DND-41 (cell line): Measurements from ENCODE around the gene GRIK4.

ENCODE experiments used
- ATAC-seq: fragments of 200-7000 bp; cut with Tn5 transposase; 3 replicates; pipeline ENCODE4 v1.9.1; 2021; ENCODE audit warnings: low read depth; ENCODE audit not compliant: insufficient read depth
- DNase-seq: peaks from one replicate; pipeline ENCODE4 v3.0.0-alpha.2; 2020
- H2AFZ ChIP-seq: 2 replicates; pipeline ENCODE4 v1.6.0; 2012; ENCODE audit warnings: low read depth, low read length
- H3K27ac ChIP-seq: 2 replicates; pipeline ENCODE4 v1.5.1; 2012; ENCODE audit warnings: low read length, inconsistent platforms
- H3K27me3 ChIP-seq: fragments of 200-600 bp; sonication (generic); 2 replicates; pipeline ENCODE4 v1.6.0; 2012; ENCODE audit warnings: low read length, mild to moderate bottlenecking, inconsistent platforms; ENCODE audit not compliant: insufficient read depth, poor library complexity
- H3K36me3 ChIP-seq: 2 replicates; pipeline ENCODE4 v1.5.1; 2012; ENCODE audit warnings: low read length, inconsistent platforms; ENCODE audit not compliant: insufficient read depth
- H3K4me1 ChIP-seq: 2 replicates; pipeline ENCODE4 v1.5.1; 2012; ENCODE audit warnings: mild to moderate bottlenecking, low read length; ENCODE audit not compliant: insufficient read depth
- H3K4me2 ChIP-seq: 2 replicates; pipeline ENCODE4 v1.6.0; 2012; ENCODE audit warnings: mild to moderate bottlenecking, moderate library complexity, low read length, inconsistent platforms; ENCODE audit not compliant: insufficient read depth
- H3K4me3 ChIP-seq, 2 experiments: fragments of 200-600 bp in 1 of 2; shearing (Covaris generic) in 1 of 2; 2 replicates each; pipeline ENCODE4 v1.5.1; 2012 to 2016; ENCODE audit warnings: inconsistent platforms in 2 of 2, low read length in 2 of 2, mild to moderate bottlenecking in 2 of 2, low read depth in 1 of 2, moderate library complexity in 1 of 2
- H3K79me2 ChIP-seq: 2 replicates; pipeline ENCODE4 v1.6.0; 2012; ENCODE audit warnings: low read length, inconsistent platforms; ENCODE audit not compliant: insufficient read depth
- H3K9ac ChIP-seq: 2 replicates; pipeline ENCODE4 v1.6.0; 2012; ENCODE audit warnings: low read depth, mild to moderate bottlenecking, inconsistent platforms, low read length, moderate library complexity
- H3K9me3 ChIP-seq: 2 replicates; pipeline ENCODE4 v1.5.1; 2012; ENCODE audit warnings: low read length, moderate library complexity, mild to moderate bottlenecking, inconsistent platforms; ENCODE audit not compliant: insufficient read depth, severe bottlenecking
- H4K20me1 ChIP-seq: 2 replicates; pipeline ENCODE4 v1.6.0; 2012; ENCODE audit warnings: low read length; ENCODE audit not compliant: insufficient read depth
- EZH2 ChIP-seq: IDR thresholded peaks from 3 replicates; pipeline ENCODE4 v1.6.1; 2012; ENCODE audit warnings: borderline replicate concordance, low read depth, mild to moderate bottlenecking, moderate library complexity, low read length, inconsistent platforms; ENCODE audit not compliant: severe bottlenecking
- TF ChIP-seq, protein P1 (sequence below): IDR thresholded peaks from 2 replicates; pipeline ENCODE4 v1.5.1; 2012; ENCODE audit warnings: borderline replicate concordance, low read length, moderate library complexity, mild to moderate bottlenecking; ENCODE audit not compliant: poor library complexity, severe bottlenecking; ENCODE audit errors: extremely low read depth

GRIK4 gene

DNA sequence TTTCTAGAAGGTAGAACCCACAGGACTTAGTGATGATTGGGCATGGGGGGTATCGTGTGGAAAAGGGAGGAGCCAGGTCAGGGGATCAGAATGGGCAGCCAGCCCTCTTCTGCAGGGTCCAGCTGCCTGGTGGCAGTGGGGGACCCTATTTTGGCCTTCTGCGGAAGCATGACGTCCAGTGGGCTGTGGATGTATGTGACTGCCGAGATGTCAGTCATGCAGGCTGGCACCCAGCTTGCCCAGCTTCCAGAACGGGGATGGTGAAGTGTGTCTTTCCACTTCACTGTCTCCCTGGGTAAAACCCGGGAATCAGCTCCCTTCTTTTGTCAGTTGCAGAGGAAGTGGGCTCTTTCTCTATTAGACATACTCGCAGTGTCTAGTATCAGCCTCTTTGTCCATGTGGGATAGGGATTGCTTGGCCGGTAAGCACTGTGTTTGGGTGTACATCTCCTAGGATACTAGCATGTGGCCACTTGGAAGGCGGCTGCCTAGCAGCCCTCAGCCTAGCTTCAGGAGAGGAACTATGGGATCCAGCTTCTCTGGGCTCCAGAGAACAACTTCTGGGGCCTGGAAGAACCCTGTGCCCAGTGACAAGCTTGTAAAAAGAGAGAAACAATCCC is 51.4 kb downstream of the GRIK4 start:
- Histone ChIP-seq H3K4me3 (no peak overlapping the region), H3K27ac (no peak overlapping the region), H2AFZ (no peak overlapping the region), H3K4me2 (no peak overlapping the region), H3K27me3 (peaks cover 8% of the 10 kb centered on the region), H3K79me2 (no peaks in the 10 kb centered on the region), H3K36me3 (no peaks in the 10 kb centered on the region), H3K4me1 (no peaks in the 10 kb centered on the region), H4K20me1 (no peaks in the 10 kb centered on the region), H3K9ac (no peak overlapping the region), H3K9me3 (no peaks in the 10 kb centered on the region)
- DNase-seq (no peak), ATAC-seq (no peak)
- TF ChIP-seq, protein P1, sequence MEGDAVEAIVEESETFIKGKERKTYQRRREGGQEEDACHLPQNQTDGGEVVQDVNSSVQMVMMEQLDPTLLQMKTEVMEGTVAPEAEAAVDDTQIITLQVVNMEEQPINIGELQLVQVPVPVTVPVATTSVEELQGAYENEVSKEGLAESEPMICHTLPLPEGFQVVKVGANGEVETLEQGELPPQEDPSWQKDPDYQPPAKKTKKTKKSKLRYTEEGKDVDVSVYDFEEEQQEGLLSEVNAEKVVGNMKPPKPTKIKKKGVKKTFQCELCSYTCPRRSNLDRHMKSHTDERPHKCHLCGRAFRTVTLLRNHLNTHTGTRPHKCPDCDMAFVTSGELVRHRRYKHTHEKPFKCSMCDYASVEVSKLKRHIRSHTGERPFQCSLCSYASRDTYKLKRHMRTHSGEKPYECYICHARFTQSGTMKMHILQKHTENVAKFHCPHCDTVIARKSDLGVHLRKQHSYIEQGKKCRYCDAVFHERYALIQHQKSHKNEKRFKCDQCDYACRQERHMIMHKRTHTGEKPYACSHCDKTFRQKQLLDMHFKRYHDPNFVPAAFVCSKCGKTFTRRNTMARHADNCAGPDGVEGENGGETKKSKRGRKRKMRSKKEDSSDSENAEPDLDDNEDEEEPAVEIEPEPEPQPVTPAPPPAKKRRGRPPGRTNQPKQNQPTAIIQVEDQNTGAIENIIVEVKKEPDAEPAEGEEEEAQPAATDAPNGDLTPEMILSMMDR, result no peak
- TF ChIP-seq EZH2, result no peak

DNA sequence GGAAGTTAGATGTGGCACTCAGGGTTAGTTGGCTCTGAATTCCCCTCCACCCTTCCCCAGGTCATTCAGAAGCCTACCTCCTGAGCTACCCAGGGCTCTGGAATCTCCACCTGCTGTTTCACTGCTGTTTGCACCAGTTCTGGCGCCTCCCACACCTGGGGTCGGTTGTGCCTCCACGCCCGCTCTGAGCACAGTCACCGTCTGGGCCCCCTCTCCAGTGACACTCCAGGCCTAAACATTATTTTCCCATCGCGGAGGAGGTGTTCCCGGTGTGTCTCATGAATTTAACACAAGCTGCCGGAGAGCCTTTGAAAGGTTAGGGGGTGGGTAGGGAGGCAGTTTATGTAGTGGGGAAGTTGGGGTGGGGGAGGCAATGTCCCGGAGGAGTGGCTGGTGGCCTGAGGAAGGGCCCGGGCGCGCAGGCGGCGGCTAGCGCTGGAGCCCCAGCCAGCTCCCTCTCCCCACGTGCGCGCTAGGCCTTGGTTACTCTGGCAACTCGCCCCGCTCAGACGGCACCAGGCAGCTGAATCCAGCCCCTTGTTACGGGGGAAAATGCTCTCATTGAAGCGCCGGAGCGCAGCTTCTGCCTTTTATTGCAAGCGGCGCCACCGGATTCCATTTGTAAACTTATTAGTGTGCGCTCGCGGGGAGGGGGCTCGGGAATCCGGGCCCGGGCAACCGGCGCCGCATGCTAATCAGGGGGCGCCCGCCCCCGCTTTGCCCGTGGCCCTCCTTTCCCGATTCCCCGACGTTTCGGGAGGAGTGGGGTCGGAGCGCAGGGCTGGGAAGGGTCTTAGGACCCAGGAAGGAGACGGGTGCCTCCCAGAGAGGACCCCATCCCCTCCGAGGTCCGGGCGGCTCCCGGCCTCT is 52.4 kb downstream of the GRIK4 start:
- TF ChIP-seq, protein P1, result no peak
- no peak for TF ChIP-seq EZH2
- Histone ChIP-seq H4K20me1 (no peaks in the 10 kb centered on the region), H3K9ac (no peak overlapping the region), H3K9me3 (no peaks in the 10 kb centered on the region), H3K4me3 (no peak overlapping the region), H3K27ac (no peak overlapping the region), H3K4me2 (no peak overlapping the region), H2AFZ (no peak overlapping the region), H3K27me3 (peaks cover 5% of the 10 kb centered on the region), H3K36me3 (no peaks in the 10 kb centered on the region), H3K79me2 (no peaks in the 10 kb centered on the region), H3K4me1 (no peaks in the 10 kb centered on the region)
- no peak for DNase-seq
- ATAC-seq, result no peak

DNA sequence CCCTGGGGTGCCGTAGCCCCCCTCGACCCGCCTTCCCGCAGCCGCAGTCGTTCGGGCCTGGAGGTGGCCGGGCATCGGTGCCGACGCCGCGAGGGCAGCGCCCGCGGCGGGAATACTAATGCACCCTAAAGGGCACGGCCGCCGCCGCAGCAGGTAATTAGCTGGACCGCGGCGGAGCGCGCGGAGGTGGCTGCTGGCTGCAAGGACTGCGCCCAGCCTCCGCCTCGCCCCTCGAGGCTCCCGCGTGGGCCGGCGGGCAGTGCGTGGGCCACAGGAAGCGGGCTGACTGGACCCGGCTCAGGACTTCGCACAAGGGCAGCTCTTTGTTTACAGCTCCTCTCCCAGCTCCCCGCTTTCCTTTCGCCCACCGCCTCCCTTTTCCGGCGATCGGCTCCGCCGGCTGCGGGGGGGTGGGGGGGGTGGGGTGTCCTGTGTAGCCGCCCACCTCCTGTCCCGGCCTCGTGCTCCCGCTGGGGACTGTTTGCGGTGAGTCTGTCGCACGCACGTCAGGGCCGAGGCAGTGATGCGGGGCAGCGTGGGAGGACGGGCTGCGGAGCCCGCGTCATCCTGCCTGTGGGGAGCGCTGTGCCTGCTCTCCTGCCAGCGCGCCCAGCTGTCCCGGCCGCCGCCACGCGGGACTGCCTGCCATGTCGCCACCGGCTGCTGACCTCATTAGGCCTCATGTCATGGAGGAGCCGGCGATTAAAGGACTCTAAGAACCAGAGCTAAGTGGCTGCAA is 53.2 kb downstream of the GRIK4 start:
- H3K4me2 ChIP-seq, result no peak overlapping the region
- H3K79me2 ChIP-seq, result no peaks in the 10 kb centered on the region
- H2AFZ ChIP-seq, result no peak overlapping the region
- no peak overlapping the region for H3K4me3 ChIP-seq
- no peak overlapping the region for H3K27ac ChIP-seq
- no peaks in the 10 kb centered on the region for H3K4me1 ChIP-seq
- ATAC-seq (no peak), DNase-seq (no peak)
- no peaks in the 10 kb centered on the region for H4K20me1 ChIP-seq
- no peak overlapping the region for H3K9ac ChIP-seq
- no peaks in the 10 kb centered on the region for H3K9me3 ChIP-seq
- H3K36me3 ChIP-seq, result no peaks in the 10 kb centered on the region
- TF ChIP-seq, protein P1, result no peak
- TF ChIP-seq EZH2, result no peak
- peaks cover 3% of the 10 kb centered on the region for H3K27me3 ChIP-seq
